Ramos (cell line): ENCODE data around the gene NELFB.

Source experiments
- in situ Hi-C: fragments of 300-500 bp; cut with MboI; formaldehyde crosslinking; loops from one replicate; pipeline ENCODE4 v1.14.3; 2022; ENCODE audit warnings: low sequenced_read_pairs; ENCODE audit not compliant: unreplicated experiment

Gene NELFB

GRCh38 chr9:137233143-137233980, 21.8 kb upstream of the NELFB start:
- in situ Hi-C loops = loop anchor here (25.0 kb wide), 1 partner anchor 446 kb away; the partner anchor contains the start of genes CCDC183 and TMEM141

GRCh38 chr9:137234055-137234697, 21.0 kb upstream of the NELFB start:
- in situ Hi-C loops = loop anchor here (25.0 kb wide), 1 partner anchor 447 kb away; the partner anchor contains the start of genes CCDC183 and TMEM141

- in situ Hi-C loops = loop anchor here (25.0 kb wide), 1 partner anchor 448 kb away; the partner anchor contains the start of genes CCDC183 and TMEM141
Observed at GRCh38 chr9:137234758-137235423, 20.2 kb upstream of the NELFB start.

GRCh38 chr9:137235424-137236237, 19.5 kb upstream of the NELFB start:
- in situ Hi-C loops = loop anchor here (25.0 kb wide), 1 partner anchor 448 kb away; the partner anchor contains the start of genes CCDC183 and TMEM141

GRCh38 chr9:137236238-137236935, 18.7 kb upstream of the NELFB start:
- in situ Hi-C loops = loop anchor here (25.0 kb wide), 1 partner anchor 449 kb away; the partner anchor contains the start of genes CCDC183 and TMEM141

- in situ Hi-C loops = loop anchor here (25.0 kb wide), 1 partner anchor 450 kb away; the partner anchor contains the start of genes CCDC183 and TMEM141
Observed at GRCh38 chr9:137236936-137237421, 18.1 kb upstream of the NELFB start.

- in situ Hi-C loops = loop anchor here (25.0 kb wide), 1 partner anchor 451 kb away; the partner anchor contains the start of genes CCDC183 and TMEM141
Observed at GRCh38 chr9:137237759-137238726, 17.1 kb upstream of the NELFB start.

GRCh38 chr9:137239541-137240200, 15.5 kb upstream of the NELFB start:
- in situ Hi-C loops = loop anchor here (25.0 kb wide), 1 partner anchor 452 kb away; the partner anchor contains the start of genes CCDC183 and TMEM141

- in situ Hi-C loops = loop anchor here (25.0 kb wide), 1 partner anchor 453 kb away; the partner anchor contains the start of genes CCDC183 and TMEM141
Observed at GRCh38 chr9:137240318-137240840, 14.7 kb upstream of the NELFB start.

GRCh38 chr9:137240841-137241489, 14.2 kb upstream of the NELFB start, which contains the start of gene TUBB4B:
TSS of gene TUBB4B (plus strand) at chr9:137241287. CDS start at chr9:137241361, 74 bp downstream.
- in situ Hi-C loops = loop anchor here (25.0 kb wide), 1 partner anchor 454 kb away; the partner anchor contains the start of genes CCDC183 and TMEM141

GRCh38 chr9:137241490-137242268, 13.4 kb upstream of the NELFB start:
- in situ Hi-C loops = loop anchor here (25.0 kb wide), 1 partner anchor 454 kb away; the partner anchor contains the start of genes CCDC183 and TMEM141

- in situ Hi-C loops = loop anchor here (25.0 kb wide), 1 partner anchor 455 kb away; the partner anchor contains the start of genes CCDC183 and TMEM141
Observed at GRCh38 chr9:137242269-137243203, 12.6 kb upstream of the NELFB start.

- in situ Hi-C loops = loop anchor here (25.0 kb wide), 1 partner anchor 456 kb away; the partner anchor contains the start of genes CCDC183 and TMEM141
Observed at GRCh38 chr9:137243266-137243625, 11.9 kb upstream of the NELFB start.
